HepG2 (cell line): ENCODE results near the gene PPIL6. TPM values are rescaled to one million over a fixed set of nuclear protein-coding genes. Genes with fewer than 3 reads are reported as not detected.

Experiments used
- AHR ChIP-seq: IDR thresholded peaks from 2 replicates; pipeline ENCODE4 v1.6.1; 2018; ENCODE audit warnings: missing genetic modification reagents, missing compliant biosample characterization
- AKAP8 ChIP-seq: sonication (generic); formaldehyde crosslinking; IDR thresholded peaks from 2 replicates; pipeline ENCODE4 v1.5.1; 2020; ENCODE audit warnings: mild to moderate bottlenecking, missing genetic modification reagents
- ARID2 ChIP-seq: sonication (generic); formaldehyde crosslinking; IDR thresholded peaks from 2 replicates; pipeline ENCODE4 v1.8.1; 2022; ENCODE audit warnings: mild to moderate bottlenecking, missing genetic modification reagents, borderline replicate concordance
- DNMT3B ChIP-seq: conservative IDR thresholded peaks from 2 replicates; pipeline ENCODE4 v1.6.1; 2016; ENCODE audit warnings: missing biosample characterization, control low read depth
- GTF2F1 ChIP-seq: fragments of 150-350 bp; IDR thresholded peaks from 2 replicates; pipeline ENCODE4 v1.6.1; 2014; ENCODE audit warnings: low read length
- KDM2A ChIP-seq: sonication (generic); formaldehyde crosslinking; IDR thresholded peaks from 2 replicates; pipeline ENCODE4 v1.4.0; 2020; ENCODE audit warnings: low read depth, missing genetic modification reagents, borderline replicate concordance
- NONO ChIP-seq, 2 experiments: fragments of 450-650 bp in 1 of 2; sonication (generic) in 1 of 2; formaldehyde crosslinking in 1 of 2; IDR thresholded peaks in 1 of 2; conservative IDR thresholded peaks in 1 of 2; 2 replicates each; pipeline versions ENCODE4 v1.6.1 to v1.8.0; 2017 to 2022; ENCODE audit warnings: mild to moderate bottlenecking in 1 of 2, missing genetic modification reagents in 1 of 2, moderate library complexity in 1 of 2
- TBL1XR1 ChIP-seq: fragments of 150-350 bp; IDR thresholded peaks from 2 replicates; pipeline ENCODE4 v1.6.1; 2014; ENCODE audit warnings: borderline replicate concordance, low read length; ENCODE audit not compliant: partially characterized antibody
- ZEB1 ChIP-seq: IDR thresholded peaks from 2 replicates; pipeline ENCODE4 v1.6.1; 2012; ENCODE audit warnings: mild to moderate bottlenecking, low read depth, inconsistent platforms; ENCODE audit not compliant: insufficient replicate concordance
- ZFP1 ChIP-seq: IDR thresholded peaks from 2 replicates; pipeline ENCODE4 v1.6.1; 2016
- ZNF234 ChIP-seq: sonication (generic); formaldehyde crosslinking; conservative IDR thresholded peaks from 2 replicates; pipeline ENCODE4 v1.5.1; 2020; ENCODE audit warnings: mild to moderate bottlenecking, missing genetic modification reagents
- ZNF253 ChIP-seq: sonication (generic); formaldehyde crosslinking; IDR thresholded peaks from 2 replicates; pipeline ENCODE4 v1.8.0; 2022; ENCODE audit warnings: mild to moderate bottlenecking, missing genetic modification reagents, borderline replicate concordance
- ZNF367 ChIP-seq: sonication (generic); formaldehyde crosslinking; IDR thresholded peaks from 2 replicates; pipeline ENCODE4 v1.4.0; 2020; ENCODE audit warnings: missing genetic modification reagents, borderline replicate concordance
- polyA plus RNA-seq, 8 experiments: library from polyadenylated mRNA; depleted of rRNA in 3 of 8; stranded (reverse) in 7 of 8; unstranded in 1 of 8; fragments of >200 nt; fragmentation: Illumina TruSeq in 4 of 8; extraction: Trizol in 4 of 8; gene quantifications; 2 replicates each; pipeline versions ENCODE4 v1.2.1 to v1.2.3, GENCODE V29; 2011 to 2016; ENCODE audit warnings: low read depth in 4 of 8, missing spikeins in 1 of 8, mixed read lengths in 1 of 8; ENCODE audit not compliant: insufficient read depth in 1 of 8
- total RNA-seq, 5 experiments: library from RNA; depleted of rRNA; stranded (reverse); fragments of >200 nt; fragmentation: Illumina TruSeq; extraction: Trizol; gene quantifications; 2 replicates each; pipeline ENCODE4 v1.2.3, GENCODE V29; 2016; ENCODE audit warnings: low read depth in 1 of 5
- TF ChIP-seq, protein P1 (sequence below): sonication (generic); formaldehyde crosslinking; IDR thresholded peaks from 2 replicates; pipeline ENCODE4 v1.4.0; 2020; ENCODE audit warnings: missing genetic modification reagents
- TF ChIP-seq, protein P2 (sequence below): sonication (generic); formaldehyde crosslinking; IDR thresholded peaks from 2 replicates; pipeline ENCODE4 v1.4.0; 2020; ENCODE audit warnings: mild to moderate bottlenecking, missing genetic modification reagents
- TF ChIP-seq, protein P3 (sequence below): sonication (generic); formaldehyde crosslinking; IDR thresholded peaks from 2 replicates; pipeline ENCODE4 v1.4.0; 2020; ENCODE audit warnings: missing genetic modification reagents
- TF ChIP-seq, protein P4 (sequence below): sonication (generic); formaldehyde crosslinking; IDR thresholded peaks from 2 replicates; pipeline ENCODE4 v1.8.1; 2023; ENCODE audit warnings: mild to moderate bottlenecking, missing genetic modification reagents, borderline replicate concordance
- TF ChIP-seq, protein P5 (sequence below): sonication (generic); formaldehyde crosslinking; IDR thresholded peaks from 2 replicates; pipeline ENCODE4 v1.5.0; 2020; ENCODE audit warnings: missing genetic modification reagents

PPIL6 gene
- total and polyA plus RNA-seq, 2 of the 13 experiments (the other 11 are each of a cell fraction or from before 2014, with no cell fraction given): 0.22 to 0.46 TPM

DNA sequence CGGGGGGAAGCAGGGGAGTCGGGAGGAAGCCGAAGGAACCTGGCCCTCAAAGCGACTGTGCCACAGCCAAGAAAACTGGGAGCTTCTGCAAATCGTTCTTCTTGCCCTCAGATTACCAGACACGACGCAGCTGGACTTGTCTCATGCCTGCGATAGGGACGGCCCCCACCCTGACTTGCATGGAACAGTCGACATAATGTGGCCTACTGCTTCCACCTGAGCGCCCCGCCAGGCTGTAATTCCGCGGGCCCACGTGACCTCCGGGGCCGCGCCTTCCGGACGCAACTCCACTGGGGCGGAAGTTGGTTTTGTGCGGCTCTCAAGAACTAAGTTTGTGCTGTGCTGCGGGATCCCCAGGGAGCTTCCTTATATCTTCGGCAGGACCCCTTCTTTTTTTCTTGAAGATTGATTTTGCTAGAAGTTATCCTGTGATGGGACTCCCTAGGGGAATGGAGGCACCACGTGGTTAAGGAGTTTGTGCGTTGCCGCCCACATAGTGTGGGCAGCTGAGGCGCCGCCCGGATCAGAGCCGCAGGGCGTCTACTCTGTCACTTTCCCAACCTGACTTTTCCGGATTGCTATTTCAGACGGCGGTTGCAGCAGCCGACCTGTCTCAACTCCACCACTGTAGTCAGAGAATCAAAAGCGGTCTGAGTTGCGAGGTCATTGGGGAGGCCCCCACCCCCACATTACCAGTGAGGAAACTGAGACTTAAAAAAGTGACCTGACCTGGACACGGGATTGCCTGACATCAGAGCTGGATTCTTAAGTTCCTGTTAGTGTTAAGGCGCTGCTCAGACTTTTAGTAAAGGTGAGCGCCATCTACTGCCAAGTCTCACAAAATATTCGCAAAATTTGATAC, 57.6 kb downstream of the PPIL6 start (continued):
- peak; percentile 63 for TF ChIP-seq KDM2A
- peak; percentile 82 for TF ChIP-seq TBL1XR1
- TF ChIP-seq DNMT3B (CRISPR knock-in tag): 0 out of 2 replicates have a peak, but pooled peaks have one; percentile 38
- peak; percentile 85; the same call in 1 of the 2 replicates for TF ChIP-seq NONO (IDR thresholded peaks at IDR 0.05)
- peak; percentile 15; the same call in 1 of the 2 replicates for TF ChIP-seq NONO (CRISPR knock-in tag; conservative IDR thresholded peaks at IDR 0.05)
- no peak for TF ChIP-seq ZNF367 (CRISPR knock-in tag)
- TF ChIP-seq AKAP8 (CRISPR knock-in tag): no peak
- TF ChIP-seq GTF2F1: 0 out of 2 replicates have a peak, but pooled peaks have one; percentile 11
- TF ChIP-seq ZEB1: peak; percentile 30
- TF ChIP-seq, protein P1, sequence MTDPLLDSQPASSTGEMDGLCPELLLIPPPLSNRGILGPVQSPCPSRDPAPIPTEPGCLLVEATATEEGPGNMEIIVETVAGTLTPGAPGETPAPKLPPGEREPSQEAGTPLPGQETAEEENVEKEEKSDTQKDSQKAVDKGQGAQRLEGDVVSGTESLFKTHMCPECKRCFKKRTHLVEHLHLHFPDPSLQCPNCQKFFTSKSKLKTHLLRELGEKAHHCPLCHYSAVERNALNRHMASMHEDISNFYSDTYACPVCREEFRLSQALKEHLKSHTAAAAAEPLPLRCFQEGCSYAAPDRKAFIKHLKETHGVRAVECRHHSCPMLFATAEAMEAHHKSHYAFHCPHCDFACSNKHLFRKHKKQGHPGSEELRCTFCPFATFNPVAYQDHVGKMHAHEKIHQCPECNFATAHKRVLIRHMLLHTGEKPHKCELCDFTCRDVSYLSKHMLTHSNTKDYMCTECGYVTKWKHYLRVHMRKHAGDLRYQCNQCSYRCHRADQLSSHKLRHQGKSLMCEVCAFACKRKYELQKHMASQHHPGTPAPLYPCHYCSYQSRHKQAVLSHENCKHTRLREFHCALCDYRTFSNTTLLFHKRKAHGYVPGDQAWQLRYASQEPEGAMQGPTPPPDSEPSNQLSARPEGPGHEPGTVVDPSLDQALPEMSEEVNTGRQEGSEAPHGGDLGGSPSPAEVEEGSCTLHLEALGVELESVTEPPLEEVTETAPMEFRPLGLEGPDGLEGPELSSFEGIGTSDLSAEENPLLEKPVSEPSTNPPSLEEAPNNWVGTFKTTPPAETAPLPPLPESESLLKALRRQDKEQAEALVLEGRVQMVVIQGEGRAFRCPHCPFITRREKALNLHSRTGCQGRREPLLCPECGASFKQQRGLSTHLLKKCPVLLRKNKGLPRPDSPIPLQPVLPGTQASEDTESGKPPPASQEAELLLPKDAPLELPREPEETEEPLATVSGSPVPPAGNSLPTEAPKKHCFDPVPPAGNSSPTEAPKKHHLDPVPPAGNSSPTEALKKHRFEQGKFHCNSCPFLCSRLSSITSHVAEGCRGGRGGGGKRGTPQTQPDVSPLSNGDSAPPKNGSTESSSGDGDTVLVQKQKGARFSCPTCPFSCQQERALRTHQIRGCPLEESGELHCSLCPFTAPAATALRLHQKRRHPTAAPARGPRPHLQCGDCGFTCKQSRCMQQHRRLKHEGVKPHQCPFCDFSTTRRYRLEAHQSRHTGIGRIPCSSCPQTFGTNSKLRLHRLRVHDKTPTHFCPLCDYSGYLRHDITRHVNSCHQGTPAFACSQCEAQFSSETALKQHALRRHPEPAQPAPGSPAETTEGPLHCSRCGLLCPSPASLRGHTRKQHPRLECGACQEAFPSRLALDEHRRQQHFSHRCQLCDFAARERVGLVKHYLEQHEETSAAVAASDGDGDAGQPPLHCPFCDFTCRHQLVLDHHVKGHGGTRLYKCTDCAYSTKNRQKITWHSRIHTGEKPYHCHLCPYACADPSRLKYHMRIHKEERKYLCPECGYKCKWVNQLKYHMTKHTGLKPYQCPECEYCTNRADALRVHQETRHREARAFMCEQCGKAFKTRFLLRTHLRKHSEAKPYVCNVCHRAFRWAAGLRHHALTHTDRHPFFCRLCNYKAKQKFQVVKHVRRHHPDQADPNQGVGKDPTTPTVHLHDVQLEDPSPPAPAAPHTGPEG (CRISPR knock-in tag): peak; percentile 13; the same call in 1 of the 2 replicates
- peak; percentile 97; the same call in 1 of the 2 replicates for TF ChIP-seq ARID2 (CRISPR knock-in tag)
- TF ChIP-seq, protein P2, sequence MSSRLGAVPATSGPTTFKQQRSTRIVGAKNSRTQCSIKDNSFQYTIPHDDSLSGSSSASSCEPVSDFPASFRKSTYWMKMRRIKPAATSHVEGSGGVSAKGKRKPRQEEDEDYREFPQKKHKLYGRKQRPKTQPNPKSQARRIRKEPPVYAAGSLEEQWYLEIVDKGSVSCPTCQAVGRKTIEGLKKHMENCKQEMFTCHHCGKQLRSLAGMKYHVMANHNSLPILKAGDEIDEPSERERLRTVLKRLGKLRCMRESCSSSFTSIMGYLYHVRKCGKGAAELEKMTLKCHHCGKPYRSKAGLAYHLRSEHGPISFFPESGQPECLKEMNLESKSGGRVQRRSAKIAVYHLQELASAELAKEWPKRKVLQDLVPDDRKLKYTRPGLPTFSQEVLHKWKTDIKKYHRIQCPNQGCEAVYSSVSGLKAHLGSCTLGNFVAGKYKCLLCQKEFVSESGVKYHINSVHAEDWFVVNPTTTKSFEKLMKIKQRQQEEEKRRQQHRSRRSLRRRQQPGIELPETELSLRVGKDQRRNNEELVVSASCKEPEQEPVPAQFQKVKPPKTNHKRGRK (CRISPR knock-in tag): no peak
- no peak for TF ChIP-seq ZFP1 (CRISPR knock-in tag)
- no peak for TF ChIP-seq ZNF234
- TF ChIP-seq, protein P3, sequence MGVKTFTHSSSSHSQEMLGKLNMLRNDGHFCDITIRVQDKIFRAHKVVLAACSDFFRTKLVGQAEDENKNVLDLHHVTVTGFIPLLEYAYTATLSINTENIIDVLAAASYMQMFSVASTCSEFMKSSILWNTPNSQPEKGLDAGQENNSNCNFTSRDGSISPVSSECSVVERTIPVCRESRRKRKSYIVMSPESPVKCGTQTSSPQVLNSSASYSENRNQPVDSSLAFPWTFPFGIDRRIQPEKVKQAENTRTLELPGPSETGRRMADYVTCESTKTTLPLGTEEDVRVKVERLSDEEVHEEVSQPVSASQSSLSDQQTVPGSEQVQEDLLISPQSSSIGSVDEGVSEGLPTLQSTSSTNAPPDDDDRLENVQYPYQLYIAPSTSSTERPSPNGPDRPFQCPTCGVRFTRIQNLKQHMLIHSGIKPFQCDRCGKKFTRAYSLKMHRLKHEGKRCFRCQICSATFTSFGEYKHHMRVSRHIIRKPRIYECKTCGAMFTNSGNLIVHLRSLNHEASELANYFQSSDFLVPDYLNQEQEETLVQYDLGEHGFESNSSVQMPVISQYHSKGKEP (CRISPR knock-in tag): no peak
- no peak for TF ChIP-seq ZNF253 (CRISPR knock-in tag)
- TF ChIP-seq, protein P4, sequence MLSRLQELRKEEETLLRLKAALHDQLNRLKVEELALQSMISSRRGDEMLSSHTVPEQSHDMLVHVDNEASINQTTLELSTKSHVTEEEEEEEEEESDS (CRISPR knock-in tag): 0 out of 2 replicates have a peak, but pooled peaks have one; percentile 2
- TF ChIP-seq AHR: no peak
- TF ChIP-seq, protein P5, sequence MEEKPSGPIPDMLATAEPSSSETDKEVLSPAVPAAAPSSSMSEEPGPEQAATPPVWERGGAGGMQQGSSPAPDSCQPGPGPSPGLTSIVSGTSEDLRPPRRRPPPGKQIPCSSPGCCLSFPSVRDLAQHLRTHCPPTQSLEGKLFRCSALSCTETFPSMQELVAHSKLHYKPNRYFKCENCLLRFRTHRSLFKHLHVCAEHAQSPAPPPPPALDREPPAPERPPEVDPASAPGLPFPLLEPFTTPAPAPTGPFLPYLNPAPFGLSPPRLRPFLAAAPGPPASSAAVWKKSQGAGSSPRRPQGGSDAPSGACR (CRISPR knock-in tag): peak; percentile 89
